K562 (cell line): ENCODE results near the gene EML3. TPM values are rescaled to one million over a fixed set of nuclear protein-coding genes. Genes with fewer than 3 reads are reported as not detected.

Experiments used
- BDP1 ChIP-seq: IDR thresholded peaks from 3 replicates; pipeline ENCODE4 v1.6.1; 2011; ENCODE audit not compliant: insufficient read length, insufficient read depth
- BRD9 ChIP-seq: fragments of 450-650 bp; IDR thresholded peaks from 2 replicates; pipeline ENCODE4 v1.6.1; 2018; ENCODE audit warnings: low read depth; ENCODE audit not compliant: partially characterized antibody
- C11orf30 ChIP-seq: fragments of 450-650 bp; IDR thresholded peaks from 2 replicates; pipeline ENCODE4 v1.6.1; 2016; ENCODE audit warnings: low read depth, mild to moderate bottlenecking
- DPF2 ChIP-seq: fragments of 450-650 bp; IDR thresholded peaks from 2 replicates; pipeline ENCODE4 v1.6.1; 2016
- ELF1 ChIP-seq: fragments of 200-800 bp; sonication (Bioruptor generic); IDR thresholded peaks from 2 replicates; pipeline ENCODE4 v1.6.1; 2016; ENCODE audit warnings: missing genetic modification characterization, missing compliant biosample characterization
- EP300 ChIP-seq: IDR thresholded peaks from 2 replicates; pipeline ENCODE4 v1.6.1; 2012; ENCODE audit warnings: low read length, improper control_type of control experiment
- FOS ChIP-seq: IDR thresholded peaks from 3 replicates; pipeline ENCODE4 v1.6.1; 2011; ENCODE audit not compliant: insufficient read length; ENCODE audit errors: extremely low read depth
- FOXJ2 ChIP-seq: fragments of 200-800 bp; sonication (Bioruptor generic); IDR thresholded peaks from 2 replicates; pipeline ENCODE4 v1.6.1; 2016; ENCODE audit warnings: missing genetic modification characterization, missing compliant biosample characterization
- HNRNPUL1 ChIP-seq: fragments of 200-400 bp; formaldehyde crosslinking; IDR thresholded peaks from 2 replicates; pipeline ENCODE4 v1.6.1; 2017; ENCODE audit warnings: low read length
- KDM2B ChIP-seq: fragments of 250-450 bp; sonication (Bioruptor Pico); IDR thresholded peaks from 2 replicates; pipeline ENCODE4 v1.8.0; 2021; ENCODE audit warnings: mild to moderate bottlenecking, moderate library complexity
- MCM5 ChIP-seq: fragments of 450-650 bp; IDR thresholded peaks from 2 replicates; pipeline ENCODE4 v1.6.1; 2016; ENCODE audit warnings: low read depth
- PHB ChIP-seq: fragments of 250-450 bp; sonication (Bioruptor Pico); IDR thresholded peaks from 2 replicates; pipeline ENCODE4 v1.5.0; 2021
- PHTF2 ChIP-seq: fragments of 250-450 bp; sonication (Bioruptor Pico); IDR thresholded peaks from 2 replicates; pipeline ENCODE4 v1.5.0; 2021; ENCODE audit warnings: mild to moderate bottlenecking
- POLR2AphosphoS5 ChIP-seq: IDR thresholded peaks from 2 replicates; pipeline ENCODE4 v1.6.1; 2011; ENCODE audit warnings: mild to moderate bottlenecking, low read depth, low read length, moderate library complexity; ENCODE audit not compliant: control insufficient read depth, insufficient read depth
- RFX5 ChIP-seq: IDR thresholded peaks from 2 replicates; pipeline ENCODE4 v1.6.1; 2011; ENCODE audit warnings: low read depth, mild to moderate bottlenecking, improper control_type of control experiment, low read length
- SIRT6 ChIP-seq: IDR thresholded peaks from one replicate; pipeline ENCODE4 v1.6.1; 2012; ENCODE audit warnings: low read depth, mild to moderate bottlenecking, control low read depth, inconsistent platforms, low read length, moderate library complexity
- TOE1 ChIP-seq, 2 experiments: fragments of 450-650 bp in 1 of 2; sonication (generic) in 1 of 2; formaldehyde crosslinking in 1 of 2; IDR thresholded peaks; 2 replicates each; pipeline versions ENCODE4 v1.7.1 to v1.8.0; 2016 to 2022; ENCODE audit warnings: borderline replicate concordance in 2 of 2, mild to moderate bottlenecking in 2 of 2, antibody characterized with exemption in 1 of 2, inconsistent platforms in 1 of 2, low read depth in 1 of 2, missing genetic modification reagents in 1 of 2, moderate library complexity in 1 of 2
- TRIM28 ChIP-seq: fragments of 450-650 bp; IDR thresholded peaks from 2 replicates; pipeline ENCODE4 v1.6.1; 2017
- XRCC4 ChIP-seq: IDR thresholded peaks from one replicate; pipeline ENCODE4 v1.6.1; 2011; ENCODE audit not compliant: insufficient read depth, insufficient read length; ENCODE audit errors: extremely low read depth
- ZBED1 ChIP-seq: IDR thresholded peaks from 2 replicates; pipeline ENCODE4 v1.6.1; 2014
- ZEB2 ChIP-seq: fragments of 450-650 bp; IDR thresholded peaks from 2 replicates; pipeline ENCODE4 v1.6.1; 2016
- ZNF165 ChIP-seq: fragments of 250-450 bp; sonication (Bioruptor Pico); IDR thresholded peaks from 2 replicates; pipeline ENCODE4 v1.4.0; 2020; ENCODE audit warnings: borderline replicate concordance
- ZNF212 ChIP-seq: fragments of 450-650 bp; formaldehyde crosslinking; IDR thresholded peaks from 2 replicates; pipeline ENCODE4 v1.4.0; 2020; ENCODE audit warnings: mild to moderate bottlenecking
- ZNF384 ChIP-seq: IDR thresholded peaks from 2 replicates; pipeline ENCODE4 v1.6.1; 2012; ENCODE audit warnings: low read depth, low read length, improper control_type of control experiment
- polyA plus RNA-seq, 8 experiments: library from polyadenylated mRNA; depleted of rRNA in 4 of 8; stranded (reverse) in 5 of 8; unstranded in 3 of 8; fragments of >200 nt; fragmentation: Nextera tagmentation in 2 of 8; fragmentation: Illumina TruSeq in 1 of 8; extraction: Ambion mirVana in 2 of 8; extraction: Trizol in 1 of 8; gene quantifications; 2 replicates each; pipeline versions ENCODE4 v1.2.1 to v1.2.3, GENCODE V29; 2011 to 2014; ENCODE audit warnings: inconsistent platforms in 1 of 8, missing spikeins in 1 of 8
- total RNA-seq, 7 experiments: library from RNA; depleted of rRNA in 6 of 7; stranded (reverse); fragments of >200 nt in 6 of 7; fragmentation: Illumina TruSeq in 2 of 7; extraction: Trizol in 2 of 7; gene quantifications; 2 replicates each; pipeline versions ENCODE4 v1.2.1 to v1.2.3, GENCODE V29; 2011 to 2021; ENCODE audit warnings: low replicate concordance in 1 of 7
- TF ChIP-seq, protein P1 (sequence below): fragments of 250-450 bp; sonication (Bioruptor Pico); IDR thresholded peaks from 2 replicates; pipeline ENCODE4 v1.4.0; 2020; ENCODE audit warnings: mild to moderate bottlenecking, moderate library complexity, borderline replicate concordance
- TF ChIP-seq, protein P2 (sequence below): sonication (generic); formaldehyde crosslinking; IDR thresholded peaks from 2 replicates; pipeline ENCODE4 v1.9.0; 2022; ENCODE audit warnings: mild to moderate bottlenecking, missing genetic modification reagents
- TF ChIP-seq, protein P3 (sequence below): IDR thresholded peaks from 2 replicates; pipeline ENCODE4 v1.6.1; 2016; ENCODE audit warnings: missing genetic modification characterization, missing compliant biosample characterization

EML3 gene
- total and polyA plus RNA-seq, 9 of the 15 experiments (the other 6 are each of a cell fraction or from before 2014, with no cell fraction given) = 0.32 to 90.5 (median 26.4) TPM

DNA sequence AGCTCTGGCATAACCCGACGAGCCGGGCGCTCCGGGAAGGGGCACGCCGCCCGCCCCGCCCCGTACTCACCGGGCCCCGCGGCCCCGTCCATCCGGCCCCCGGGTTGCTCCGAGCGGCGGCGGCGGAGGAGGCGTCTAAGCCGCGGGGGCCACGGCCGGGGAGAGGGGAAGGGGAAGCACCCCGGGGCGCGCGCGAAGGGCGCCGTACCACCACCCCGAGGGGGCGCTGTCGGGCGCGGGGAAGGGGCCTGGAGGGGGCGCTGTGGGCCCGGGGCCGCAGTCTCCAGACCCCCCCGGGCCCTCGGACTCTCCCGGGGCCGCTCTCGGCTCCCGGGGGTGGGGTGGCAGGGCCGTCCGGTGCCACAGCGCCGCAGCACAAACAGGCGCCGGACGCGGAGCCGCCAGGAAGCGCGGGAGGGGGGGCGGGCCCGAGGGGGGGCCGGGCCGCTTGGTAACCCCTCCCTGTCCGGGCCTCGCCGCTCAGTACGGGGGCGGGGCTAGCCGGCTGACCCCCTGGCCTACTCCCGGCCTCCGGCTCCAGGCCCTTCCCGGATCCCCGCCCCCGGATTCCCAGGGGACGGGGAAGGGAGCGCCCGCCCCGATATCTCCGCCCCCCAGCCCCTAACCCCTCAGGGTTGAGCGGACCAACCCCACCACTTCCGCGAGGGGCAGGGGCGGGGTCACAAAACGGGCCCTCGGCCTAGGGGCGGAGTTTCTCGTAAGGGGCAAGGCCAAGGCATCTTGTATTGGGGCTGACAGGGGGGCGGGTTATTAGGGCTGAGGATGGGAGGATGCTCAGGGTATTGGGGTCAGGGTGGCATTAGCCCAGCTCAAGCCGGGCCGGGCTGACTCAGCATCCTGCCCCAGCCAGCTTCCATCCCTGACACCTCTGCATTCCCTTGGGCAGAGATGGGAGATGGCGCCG is at the start of gene EML3, which contains the start of gene ROM1 (continued):
- TF ChIP-seq TOE1 (IDR thresholded peaks at IDR 0.05; ENCODE audit: borderline replicate concordance) (no peak), TOE1 (CRISPR knock-in tag; IDR thresholded peaks at IDR 0.05; ENCODE audit: borderline replicate concordance, low read depth) (no peak), RFX5 (no peak), ZNF384 (no peak), POLR2AphosphoS5 (no peak), PHB (CRISPR knock-in tag) (no peak), BRD9 (no peak), ZBED1 (no peak), TRIM28 (no peak), ZEB2 (no peak), DPF2 (no peak), C11orf30 (no peak), HNRNPUL1 (no peak), MCM5 (no peak), ZNF165 (CRISPR knock-in tag) (no peak), EP300 (no peak), SIRT6 (no peak), ELF1 (tag) (peak; percentile 83), ZNF212 (CRISPR knock-in tag) (no peak), KDM2B (CRISPR knock-in tag) (no peak), FOXJ2 (tag) (no peak), PHTF2 (CRISPR knock-in tag) (no peak), XRCC4 (no peak), FOS (no peak), BDP1 (no peak)
- TF ChIP-seq, protein P1, sequence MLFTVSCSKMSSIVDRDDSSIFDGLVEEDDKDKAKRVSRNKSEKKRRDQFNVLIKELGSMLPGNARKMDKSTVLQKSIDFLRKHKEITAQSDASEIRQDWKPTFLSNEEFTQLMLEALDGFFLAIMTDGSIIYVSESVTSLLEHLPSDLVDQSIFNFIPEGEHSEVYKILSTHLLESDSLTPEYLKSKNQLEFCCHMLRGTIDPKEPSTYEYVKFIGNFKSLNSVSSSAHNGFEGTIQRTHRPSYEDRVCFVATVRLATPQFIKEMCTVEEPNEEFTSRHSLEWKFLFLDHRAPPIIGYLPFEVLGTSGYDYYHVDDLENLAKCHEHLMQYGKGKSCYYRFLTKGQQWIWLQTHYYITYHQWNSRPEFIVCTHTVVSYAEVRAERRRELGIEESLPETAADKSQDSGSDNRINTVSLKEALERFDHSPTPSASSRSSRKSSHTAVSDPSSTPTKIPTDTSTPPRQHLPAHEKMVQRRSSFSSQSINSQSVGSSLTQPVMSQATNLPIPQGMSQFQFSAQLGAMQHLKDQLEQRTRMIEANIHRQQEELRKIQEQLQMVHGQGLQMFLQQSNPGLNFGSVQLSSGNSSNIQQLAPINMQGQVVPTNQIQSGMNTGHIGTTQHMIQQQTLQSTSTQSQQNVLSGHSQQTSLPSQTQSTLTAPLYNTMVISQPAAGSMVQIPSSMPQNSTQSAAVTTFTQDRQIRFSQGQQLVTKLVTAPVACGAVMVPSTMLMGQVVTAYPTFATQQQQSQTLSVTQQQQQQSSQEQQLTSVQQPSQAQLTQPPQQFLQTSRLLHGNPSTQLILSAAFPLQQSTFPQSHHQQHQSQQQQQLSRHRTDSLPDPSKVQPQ (CRISPR knock-in tag) = no peak
- TF ChIP-seq, protein P2, sequence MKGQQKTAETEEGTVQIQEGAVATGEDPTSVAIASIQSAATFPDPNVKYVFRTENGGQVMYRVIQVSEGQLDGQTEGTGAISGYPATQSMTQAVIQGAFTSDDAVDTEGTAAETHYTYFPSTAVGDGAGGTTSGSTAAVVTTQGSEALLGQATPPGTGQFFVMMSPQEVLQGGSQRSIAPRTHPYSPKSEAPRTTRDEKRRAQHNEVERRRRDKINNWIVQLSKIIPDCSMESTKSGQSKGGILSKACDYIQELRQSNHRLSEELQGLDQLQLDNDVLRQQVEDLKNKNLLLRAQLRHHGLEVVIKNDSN = no peak
- TF ChIP-seq, protein P3, sequence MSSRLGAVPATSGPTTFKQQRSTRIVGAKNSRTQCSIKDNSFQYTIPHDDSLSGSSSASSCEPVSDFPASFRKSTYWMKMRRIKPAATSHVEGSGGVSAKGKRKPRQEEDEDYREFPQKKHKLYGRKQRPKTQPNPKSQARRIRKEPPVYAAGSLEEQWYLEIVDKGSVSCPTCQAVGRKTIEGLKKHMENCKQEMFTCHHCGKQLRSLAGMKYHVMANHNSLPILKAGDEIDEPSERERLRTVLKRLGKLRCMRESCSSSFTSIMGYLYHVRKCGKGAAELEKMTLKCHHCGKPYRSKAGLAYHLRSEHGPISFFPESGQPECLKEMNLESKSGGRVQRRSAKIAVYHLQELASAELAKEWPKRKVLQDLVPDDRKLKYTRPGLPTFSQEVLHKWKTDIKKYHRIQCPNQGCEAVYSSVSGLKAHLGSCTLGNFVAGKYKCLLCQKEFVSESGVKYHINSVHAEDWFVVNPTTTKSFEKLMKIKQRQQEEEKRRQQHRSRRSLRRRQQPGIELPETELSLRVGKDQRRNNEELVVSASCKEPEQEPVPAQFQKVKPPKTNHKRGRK (tag) = no peak
